NB4 (cell line): ENCODE measurements around the gene TOMT.

Experiments
- CTCF ChIP-seq: IDR thresholded peaks from one replicate; pipeline ENCODE4 v1.5.1; 2012; ENCODE audit warnings: low read depth, low read length
- POLR2A ChIP-seq: IDR thresholded peaks from 2 replicates; pipeline ENCODE4 v1.6.1; 2011; ENCODE audit warnings: mild to moderate bottlenecking; ENCODE audit not compliant: insufficient read length; ENCODE audit errors: extremely low read depth

GRCh38 chr11:72112143-72112977, 6.6 kb downstream of the TOMT start, which contains the start of gene ANAPC15:
- TF ChIP-seq CTCF, result no peak
- peak; percentile 99 for TF ChIP-seq POLR2A
